Ishikawa (cell line): Measurements from ENCODE around the gene L1CAM.

ENCODE experiments used
- CEBPB ChIP-seq: IDR thresholded peaks from 2 replicates; pipeline ENCODE4 v1.6.1; 2012
- EGR1 ChIP-seq: IDR thresholded peaks from 2 replicates; pipeline ENCODE4 v1.6.1; 2012
- EP300 ChIP-seq: IDR thresholded peaks from 2 replicates; pipeline ENCODE4 v1.6.1; 2012; ENCODE audit warnings: borderline replicate concordance
- REST ChIP-seq: IDR thresholded peaks from 2 replicates; pipeline ENCODE4 v1.6.1; 2012; ENCODE audit warnings: low read depth, mild to moderate bottlenecking
- TCF12 ChIP-seq: IDR thresholded peaks from 2 replicates; pipeline ENCODE4 v1.6.1; 2012; ENCODE audit warnings: low read depth
- YY1 ChIP-seq: IDR thresholded peaks from 2 replicates; pipeline ENCODE4 v1.6.1; 2012; ENCODE audit warnings: low read depth
- TF ChIP-seq, protein P1 (sequence below): IDR thresholded peaks from 2 replicates; pipeline ENCODE4 v1.6.1; 2012

GRCh38 chrX:153926552-153926857 lies 40.5 kb upstream of the L1CAM start:
- TF ChIP-seq TCF12 (no peak), REST (no peak), EGR1 (no peak), EP300 (no peak), YY1 (no peak), CEBPB (no peak)
- TF ChIP-seq, protein P1, sequence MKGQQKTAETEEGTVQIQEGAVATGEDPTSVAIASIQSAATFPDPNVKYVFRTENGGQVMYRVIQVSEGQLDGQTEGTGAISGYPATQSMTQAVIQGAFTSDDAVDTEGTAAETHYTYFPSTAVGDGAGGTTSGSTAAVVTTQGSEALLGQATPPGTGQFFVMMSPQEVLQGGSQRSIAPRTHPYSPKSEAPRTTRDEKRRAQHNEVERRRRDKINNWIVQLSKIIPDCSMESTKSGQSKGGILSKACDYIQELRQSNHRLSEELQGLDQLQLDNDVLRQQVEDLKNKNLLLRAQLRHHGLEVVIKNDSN: no peak
